Measurements from ENCODE around the gene C2CD2. TPM values are rescaled to one million over a fixed set of nuclear protein-coding genes. Genes with fewer than 3 reads are reported as not detected.

C2CD2 gene
- total RNA-seq, 1 donor from 2014 or later, result 6.7 TPM

GRCh38 chr21:41941941-41942340, 11.9 kb downstream of the C2CD2 start:
- H3K4me1 Mint-ChIP-seq, result no peaks in the 10 kb centered on the region
- CTCF ChIA-PET, result no interaction called here
- no peak overlapping the region for H3K27ac Mint-ChIP-seq
- TF ChIP-seq CTCF (IDR thresholded peaks at IDR 0.05), result no peak
- no peaks in the 10 kb centered on the region for H3K27me3 Mint-ChIP-seq
- H3K4me3 Mint-ChIP-seq, result no peak overlapping the region
- ATAC-seq (ENCODE audit: low read depth), result no peak
- no peaks in the 10 kb centered on the region for H3K9me3 Mint-ChIP-seq
- POLR2A ChIA-PET, result no interaction called here
- no peak for DNase-seq
- intact Hi-C loops (cut with micrococcal nuclease), result no loop called here
- H3K36me3 Mint-ChIP-seq (ENCODE audit: low read depth), result no peaks in the 10 kb centered on the region

DNA sequence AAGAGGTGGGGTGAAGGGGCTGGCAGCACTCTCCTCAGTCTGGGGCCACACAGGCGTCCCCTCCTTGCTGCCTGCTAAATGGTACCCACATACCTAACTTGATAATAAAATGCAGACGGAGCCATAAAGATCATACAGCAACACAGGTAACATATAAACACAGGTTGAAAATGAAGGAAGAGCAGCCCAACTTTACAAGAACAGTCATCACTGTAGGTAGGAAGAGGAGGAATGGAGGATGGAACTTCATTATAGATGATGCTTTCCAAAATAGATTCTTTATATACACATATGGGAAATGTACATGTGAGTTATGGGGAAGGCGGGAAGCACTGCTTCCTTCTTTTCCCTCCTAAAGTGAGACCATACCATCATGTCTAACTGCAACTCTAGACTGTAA, 13.4 kb downstream of the C2CD2 start:
- H3K27ac Mint-ChIP-seq, result no peak overlapping the region
- H3K27me3 Mint-ChIP-seq, result peaks cover 2% of the 10 kb centered on the region
- intact Hi-C loops (cut with micrococcal nuclease), result no loop called here
- no peaks in the 10 kb centered on the region for H3K36me3 Mint-ChIP-seq (ENCODE audit: low read depth)
- no peaks in the 10 kb centered on the region for H3K9me3 Mint-ChIP-seq
- CTCF ChIA-PET, result no interaction called here
- ATAC-seq (ENCODE audit: low read depth) (no peak), DNase-seq (no peak)
- POLR2A ChIA-PET, result no interaction called here
- H3K4me1 Mint-ChIP-seq, result no peaks in the 10 kb centered on the region
- H3K4me3 Mint-ChIP-seq, result no peak overlapping the region
- TF ChIP-seq CTCF (IDR thresholded peaks at IDR 0.05), result no peak

- CTCF ChIA-PET, result no interaction called here
- Mint-ChIP-seq H3K4me1 (no peaks in the 10 kb centered on the region), H3K4me3 (no peak overlapping the region), H3K27ac (no peak overlapping the region), H3K36me3 (ENCODE audit: low read depth) (no peaks in the 10 kb centered on the region), H3K27me3 (peaks cover 2% of the 10 kb centered on the region), H3K9me3 (no peaks in the 10 kb centered on the region)
- intact Hi-C loops (cut with micrococcal nuclease), result no loop called here
- POLR2A ChIA-PET, result interaction anchor here (0.5 kb wide), 1 partner anchor 28 kb away, joined by 3 read pairs; no protein-coding TSS in a partner anchor
- ATAC-seq (ENCODE audit: low read depth) (no peak), DNase-seq (no peak)
- TF ChIP-seq CTCF (IDR thresholded peaks at IDR 0.05), result no peak
Observed at GRCh38 chr21:41939391-41939790, 14.4 kb downstream of the C2CD2 start.

- Mint-ChIP-seq H3K4me3 (peak overlapping the region; percentile 53), H3K36me3 (ENCODE audit: low read depth) (no peaks in the 10 kb centered on the region), H3K27ac (no peak overlapping the region), H3K9me3 (no peaks in the 10 kb centered on the region), H3K4me1 (peaks cover 40% of the 10 kb centered on the region), H3K27me3 (peaks cover 3% of the 10 kb centered on the region)
- DNase-seq, result no peak
- ChIA-PET CTCF (interaction anchor here (0.6 to 2.0 kb wide), 4 partner anchors 17 to 184 kb away, joined by 3 to 8 read pairs (median 6); no protein-coding TSS in a partner anchor), POLR2A (interaction anchor here (1.0 to 1.5 kb wide), 4 partner anchors 9 to 74 kb away, joined by 3 to 8 read pairs (median 4); no protein-coding TSS in a partner anchor)
- intact Hi-C loops (cut with micrococcal nuclease), result loop anchor here (5.0 kb wide), 1 partner anchor 36 kb away; no protein-coding TSS in a partner anchor
- ATAC-seq (ENCODE audit: low read depth), result no peak
- TF ChIP-seq CTCF (IDR thresholded peaks at IDR 0.05), result no peak
Observed at GRCh38 chr21:41933313-41934079, 20.3 kb downstream of the C2CD2 start.

- peak; percentile 8 for ATAC-seq (ENCODE audit: low read depth)
- ChIA-PET POLR2A (interaction anchor here (0.8 to 1.5 kb wide), 5 partner anchors 8 to 77 kb away, joined by 3 to 8 read pairs (median 3); no protein-coding TSS in a partner anchor), CTCF (interaction anchor here (0.6 to 2.0 kb wide), 4 partner anchors 16 to 185 kb away, joined by 3 to 8 read pairs (median 6); no protein-coding TSS in a partner anchor)
- no peaks in the 10 kb centered on the region for H3K36me3 Mint-ChIP-seq (ENCODE audit: low read depth)
- H3K4me1 Mint-ChIP-seq, result peaks cover 48% of the 10 kb centered on the region
- no peak for DNase-seq
- H3K4me3 Mint-ChIP-seq, result peak overlapping the region; percentile 53
- intact Hi-C loops (cut with micrococcal nuclease), result loop anchor here (1.0 to 5.0 kb wide), 2 partner anchors 35 to 116 kb away; no protein-coding TSS in a partner anchor
- peaks cover 3% of the 10 kb centered on the region for H3K27me3 Mint-ChIP-seq
- no peak for TF ChIP-seq CTCF (IDR thresholded peaks at IDR 0.05)
- no peaks in the 10 kb centered on the region for H3K9me3 Mint-ChIP-seq
- peak overlapping the region; percentile 43 for H3K27ac Mint-ChIP-seq
Observed at GRCh38 chr21:41932576-41933312, 21.1 kb downstream of the C2CD2 start.
